GM23338 (cell line): ENCODE data around the gene CD300E. TPM values are rescaled to one million over a fixed set of nuclear protein-coding genes. Genes with fewer than 3 reads are reported as not detected.

Experiments used
- ATAC-seq: fragments of 200-7000 bp; cut with Tn5 transposase; 3 replicates; pipeline ENCODE4 v1.9.1; 2020
- DNase-seq: peaks from one replicate; pipeline ENCODE4 v3.0.0-alpha.2; 2015; ENCODE audit warnings: low spot score
- H2AFZ ChIP-seq: fragments of 200-600 bp; sonication (generic); 2 replicates; pipeline ENCODE4 v1.8.0; 2016; ENCODE audit warnings: antibody characterized with exemption, mild to moderate bottlenecking, moderate library complexity
- H3F3A ChIP-seq: fragments of 200-600 bp; sonication (generic); replicated peaks from 2 replicates; pipeline ENCODE4 v1.8.0; 2017; ENCODE audit warnings: antibody characterized with exemption, mixed run types, low read depth
- H3K27ac ChIP-seq: fragments of 200-600 bp; sonication (generic); 2 replicates; pipeline ENCODE4 v1.6.1; 2016; ENCODE audit warnings: low read depth
- H3K27me3 ChIP-seq: fragments of 200-600 bp; sonication (generic); 2 replicates; pipeline ENCODE4 v1.8.0; 2016; ENCODE audit warnings: mild to moderate bottlenecking, mixed run types, moderate library complexity; ENCODE audit not compliant: insufficient read depth
- H3K36me3 ChIP-seq: fragments of 200-600 bp; sonication (generic); 2 replicates; pipeline ENCODE4 v1.8.0; 2016; ENCODE audit warnings: mild to moderate bottlenecking; ENCODE audit not compliant: insufficient read depth
- H3K4me1 ChIP-seq: fragments of 200-600 bp; sonication (generic); 2 replicates; pipeline ENCODE4 v1.8.0; 2016; ENCODE audit warnings: mild to moderate bottlenecking, moderate library complexity; ENCODE audit not compliant: insufficient read depth
- H3K4me2 ChIP-seq: fragments of 200-600 bp; sonication (generic); 2 replicates; pipeline ENCODE4 v1.7.1; 2017; ENCODE audit warnings: mixed run types
- H3K4me3 ChIP-seq: fragments of 200-600 bp; sonication (generic); 2 replicates; pipeline ENCODE4 v1.6.1; 2016; ENCODE audit warnings: mixed run types
- H3K79me2 ChIP-seq: fragments of 200-600 bp; sonication (generic); replicated peaks from 2 replicates; pipeline ENCODE4 v1.8.0; 2017; ENCODE audit warnings: mild to moderate bottlenecking; ENCODE audit not compliant: insufficient read depth
- H3K9me2 ChIP-seq: fragments of 200-600 bp; sonication (generic); 2 replicates; pipeline ENCODE4 v1.8.0; 2017; ENCODE audit not compliant: insufficient read depth
- H4K20me1 ChIP-seq: fragments of 200-600 bp; sonication (generic); replicated peaks from 2 replicates; pipeline ENCODE4 v1.8.0; 2017; ENCODE audit warnings: mild to moderate bottlenecking; ENCODE audit not compliant: insufficient read depth
- H3K27ac Mint-ChIP-seq: 2 replicates; pipeline ENCODE4 v1.8.0; 2020; ENCODE audit warnings: inconsistent platforms, mild to moderate bottlenecking, moderate library complexity, mixed read lengths
- H3K27me3 Mint-ChIP-seq: 3 replicates; pipeline ENCODE4 v1.8.0; 2022; ENCODE audit warnings: low read depth, mild to moderate bottlenecking, moderate library complexity, mixed read lengths, inconsistent platforms; ENCODE audit not compliant: insufficient read depth, poor library complexity
- H3K36me3 Mint-ChIP-seq: 3 replicates; pipeline ENCODE4 v1.8.0; 2021; ENCODE audit warnings: low read depth, mild to moderate bottlenecking, inconsistent platforms, moderate library complexity, mixed read lengths
- H3K4me1 Mint-ChIP-seq: 3 replicates; pipeline ENCODE4 v1.8.0; 2020; ENCODE audit warnings: mild to moderate bottlenecking, inconsistent platforms, mixed read lengths
- H3K4me3 Mint-ChIP-seq: 3 replicates; pipeline ENCODE4 v1.8.0; 2021; ENCODE audit warnings: moderate library complexity, mild to moderate bottlenecking, inconsistent platforms, mixed read lengths
- H3K9me3 Mint-ChIP-seq: 3 replicates; pipeline ENCODE4 v1.8.0; 2020; ENCODE audit warnings: moderate library complexity, mild to moderate bottlenecking, inconsistent platforms, mixed read lengths
- CREB1 ChIP-seq: fragments of 250-450 bp; sonication (Bioruptor Pico); IDR thresholded peaks from 2 replicates; pipeline ENCODE4 v1.5.0; 2020; ENCODE audit warnings: low read depth, mild to moderate bottlenecking, moderate library complexity
- CTCF ChIP-seq, 2 experiments: fragments of 200-600 bp in 1 of 2; sonication (generic) in 1 of 2; conservative IDR thresholded peaks; 2 replicates each; pipeline versions ENCODE4 v1.5.1 to v1.6.1; 2016 to 2017; ENCODE audit warnings: antibody characterized with exemption in 2 of 2, low read depth in 2 of 2, mild to moderate bottlenecking in 2 of 2, moderate library complexity in 1 of 2
- ETS1 ChIP-seq: IDR thresholded peaks from 2 replicates; pipeline ENCODE4 v1.6.1; 2016; ENCODE audit warnings: antibody characterized with exemption
- EZH2 ChIP-seq: fragments of 200-600 bp; sonication (generic); IDR thresholded peaks from one replicate; pipeline ENCODE4 v1.8.0; 2017; ENCODE audit warnings: antibody characterized with exemption, mild to moderate bottlenecking, low read depth; ENCODE audit not compliant: unreplicated experiment
- EZH2phosphoT487 ChIP-seq: fragments of 200-600 bp; sonication (generic); IDR thresholded peaks from one replicate; pipeline ENCODE4 v1.8.1; 2018; ENCODE audit warnings: antibody characterized with exemption; ENCODE audit not compliant: unreplicated experiment
- JUNB ChIP-seq: IDR thresholded peaks from one replicate; pipeline ENCODE4 v1.6.1; 2016; ENCODE audit warnings: antibody characterized with exemption; ENCODE audit not compliant: unreplicated experiment
- NANOG ChIP-seq: IDR thresholded peaks from 2 replicates; pipeline ENCODE4 v1.6.1; 2016; ENCODE audit warnings: antibody characterized with exemption, borderline replicate concordance
- POLR2AphosphoS5 ChIP-seq: IDR thresholded peaks from 2 replicates; pipeline ENCODE4 v1.6.1; 2016; ENCODE audit warnings: antibody characterized with exemption, low read depth
- REST ChIP-seq: IDR thresholded peaks from one replicate; pipeline ENCODE4 v1.6.1; 2018; ENCODE audit warnings: antibody characterized with exemption; ENCODE audit not compliant: unreplicated experiment
- STAT1 ChIP-seq: IDR thresholded peaks from one replicate; pipeline ENCODE4 v1.6.1; 2016; ENCODE audit warnings: antibody characterized with exemption; ENCODE audit not compliant: unreplicated experiment
- ZNF114 ChIP-seq: fragments of 250-450 bp; sonication (Bioruptor Pico); IDR thresholded peaks from 2 replicates; pipeline ENCODE4 v1.5.0; 2020; ENCODE audit warnings: mild to moderate bottlenecking, moderate library complexity
- ZNF331 ChIP-seq: fragments of 250-450 bp; sonication (Bioruptor Pico); IDR thresholded peaks from 2 replicates; pipeline ENCODE4 v1.5.0; 2020; ENCODE audit warnings: low read depth, mild to moderate bottlenecking, moderate library complexity
- ZNF462 ChIP-seq: fragments of 250-450 bp; sonication (Bioruptor Pico); IDR thresholded peaks from 2 replicates; pipeline ENCODE4 v1.5.0; 2020; ENCODE audit warnings: mild to moderate bottlenecking, moderate library complexity
- polyA plus RNA-seq: library from polyadenylated mRNA; unstranded; fragments of >200 nt; fragmentation: Nextera tagmentation; extraction: Ambion mirVana; gene quantifications from 2 replicates; pipeline ENCODE4 v1.2.1, GENCODE V29; 2016
- total RNA-seq: library from RNA; depleted of rRNA; stranded (reverse); fragments of >200 nt; shearing (Covaris generic); gene quantifications from 2 replicates; pipeline ENCODE4 v1.2.3, GENCODE V29; 2014

CD300E gene
- total and polyA plus RNA-seq, 2 experiments from 2014 or later, result not detected

- TF ChIP-seq EZH2 (no peak), NANOG (no peak), STAT1 (no peak), CTCF (conservative IDR thresholded peaks at IDR 0.05; ENCODE audit: low read depth in 2 of 2) (no peak), ZNF331 (CRISPR knock-in tag) (no peak), ZNF114 (CRISPR knock-in tag) (no peak), POLR2AphosphoS5 (no peak), JUNB (no peak), ETS1 (no peak), EZH2phosphoT487 (no peak), CREB1 (CRISPR knock-in tag) (no peak), REST (no peak), ZNF462 (no peak)
- no peak for ATAC-seq
- H3K4me2 ChIP-seq, result no peak overlapping the region
- Mint-ChIP-seq H3K27ac (no peak overlapping the region), H3K4me3 (no peak overlapping the region), H3K27me3 (peaks cover 3% of the 10 kb centered on the region), H3K36me3 (no peaks in the 10 kb centered on the region; the same call in 2 of the 3 replicates), H3K4me1 (peaks cover 5% of the 10 kb centered on the region; the same call in 1 of the 3 replicates), H3K9me3 (peaks cover 2% of the 10 kb centered on the region)
- DNase-seq, result no peak
- no peaks in the 10 kb centered on the region for H3K9me2 ChIP-seq
- H3K27ac ChIP-seq, result no peak overlapping the region
- H3K79me2 ChIP-seq, result no peaks in the 10 kb centered on the region
- H2AFZ ChIP-seq, result no peak overlapping the region
- H3K4me1 ChIP-seq, result no peaks in the 10 kb centered on the region
- no peaks in the 10 kb centered on the region for H3K36me3 ChIP-seq
- H3F3A ChIP-seq, result no peaks in the 10 kb centered on the region
- no peaks in the 10 kb centered on the region for H3K27me3 ChIP-seq
- no peak overlapping the region for H3K4me3 ChIP-seq
- H4K20me1 ChIP-seq, result no peaks in the 10 kb centered on the region
Observed at GRCh38 chr17:74578979-74579378, 44.6 kb downstream of the CD300E start.
